Left cardiac atrium (tissue), 2 donors: ENCODE measurements around the gene CHERP. TPM values are rescaled to one million over a fixed set of nuclear protein-coding genes. Genes with fewer than 3 reads are reported as not detected.

Experiments
- total RNA-seq, 2 donors: library from RNA; stranded (reverse); fragmentation: NEBNext Ultra II Directional; extraction: Animal tissue kit (Norgen Biotek cat#: 25700); gene quantifications; one replicate each; pipeline ENCODE4 v1.2.1, GENCODE V29; 2021
- donor health status: DM: no; HTN: yes; CAD: no; lungs with severe emphysema.
- donor health status: DM: yes; HTN: yes; CAD: no.

Gene CHERP
- total RNA-seq, 2 donors from 2014 or later = 20.1 to 25.4 TPM

Other genes starting within 250 kb of the CHERP start
- 10 to 100 TPM; 66.4 to 77.5 TPM for gene KLF2, start 217.6 kb downstream of the CHERP start, total RNA-seq
- gene EPS15L1, start 70.5 kb downstream of the CHERP start, total RNA-seq = 10 to 100 TPM; 59.9 to 67.4 TPM
- not detected for gene CALR3, start 46.3 kb downstream of the CHERP start, total RNA-seq
- 1 to 10 TPM; 2.4 to 3.8 TPM for gene C19orf44, start 46.0 kb downstream of the CHERP start, total RNA-seq
- gene SLC35E1, start 30.0 kb upstream of the CHERP start, total RNA-seq = 10 to 100 TPM; 27.3 to 28.1 TPM
- gene MED26, start 85.8 kb upstream of the CHERP start, total RNA-seq = 1 to 10 TPM; 5.0 to 5.6 TPM
- 10 to 100 TPM; 43.2 to 44.5 TPM for gene SMIM7, start 117.7 kb upstream of the CHERP start, total RNA-seq
- gene TMEM38A, start 118.7 kb upstream of the CHERP start, total RNA-seq = 10 to 100 TPM in 1 of 2 donors, 1 to 10 TPM in 1; 6.7 to 20.2 TPM
- under 1 TPM in 1 of 2 donors, not detected in 1; 0.09 TPM for gene NWD1, start 177.4 kb upstream of the CHERP start, total RNA-seq